ENCODE results near the gene C1GALT1.
"Not testable (repeated sequence)": the region's sequence is repeated elsewhere in the genome, so short reads cannot be mapped to it uniquely, and the experiment has no call there.

Gene C1GALT1

DNA sequence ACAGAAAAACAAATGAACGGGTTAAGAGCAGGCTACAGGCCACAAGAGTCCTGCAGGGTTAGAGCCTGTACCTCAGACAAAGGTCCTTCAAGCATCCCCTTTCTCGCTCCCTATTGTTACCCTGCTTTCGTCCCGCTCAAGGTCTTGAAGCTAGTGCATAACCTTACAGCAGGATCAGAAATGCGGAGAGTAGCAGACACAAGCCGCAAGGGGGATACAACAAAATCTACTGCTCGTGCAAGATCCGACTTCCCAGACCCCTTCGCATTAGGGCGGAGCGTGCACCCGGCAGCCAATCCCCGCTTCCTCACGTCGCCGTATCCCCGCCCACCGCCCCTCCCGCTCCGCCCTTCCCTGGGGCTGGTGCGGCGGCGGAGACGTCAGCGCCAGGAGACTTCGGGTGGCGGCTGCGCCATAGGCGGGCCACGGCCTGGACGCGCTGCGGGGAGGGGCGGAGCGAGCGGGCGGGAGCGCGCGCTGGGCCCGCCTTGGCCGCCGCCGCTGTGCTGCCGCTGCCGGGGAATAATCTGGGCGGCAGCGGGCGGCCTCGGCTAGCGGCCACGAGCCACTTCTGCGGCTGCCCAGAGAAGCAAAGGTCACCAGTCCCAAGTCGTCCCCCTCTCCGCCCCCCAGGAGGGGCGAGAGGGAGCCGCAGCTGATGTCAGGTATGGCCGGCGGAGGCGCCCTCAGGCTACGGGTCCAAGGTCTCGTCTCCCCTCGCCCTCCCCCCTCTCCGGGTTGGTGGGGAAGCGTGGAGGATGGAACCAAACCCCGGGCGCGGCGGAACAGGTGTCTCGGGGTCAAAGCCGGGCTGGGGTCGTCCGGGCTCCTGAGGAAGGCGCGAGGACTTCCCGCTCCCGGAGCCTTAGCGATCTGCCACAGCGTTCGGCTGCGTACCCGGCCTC is at the start of gene C1GALT1:
Gene C1GALT1 (plus strand): TSS at position 389 of the 905 bp plus-strand sequence. CDS start 51,776 bp downstream, outside the sequence.
- DNase-seq (ENCODE audit: low read depth, low spot score), result peak; percentile 92

DNA sequence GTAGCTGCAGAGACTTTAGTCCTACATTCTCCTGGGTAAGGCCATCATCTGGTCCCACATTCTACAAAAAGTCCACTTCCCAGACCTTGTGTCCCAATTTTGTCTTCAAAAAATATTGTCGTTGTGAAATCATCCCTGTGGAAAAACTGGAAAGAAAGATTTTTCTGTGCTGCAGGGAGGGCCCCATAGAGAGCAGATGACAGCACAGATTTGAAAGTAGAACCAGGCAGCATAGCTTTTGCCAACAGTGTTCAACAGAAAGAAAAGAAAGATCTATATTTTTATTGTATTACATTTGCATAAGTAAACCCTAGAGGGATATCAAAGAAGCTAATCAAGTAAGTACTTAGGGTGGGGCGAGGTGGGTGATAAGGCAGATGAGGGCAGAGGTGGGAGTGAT is 48.3 kb upstream of the C1GALT1 start:
- DNase-seq (ENCODE audit: low read depth, low spot score), result no peak

DNA sequence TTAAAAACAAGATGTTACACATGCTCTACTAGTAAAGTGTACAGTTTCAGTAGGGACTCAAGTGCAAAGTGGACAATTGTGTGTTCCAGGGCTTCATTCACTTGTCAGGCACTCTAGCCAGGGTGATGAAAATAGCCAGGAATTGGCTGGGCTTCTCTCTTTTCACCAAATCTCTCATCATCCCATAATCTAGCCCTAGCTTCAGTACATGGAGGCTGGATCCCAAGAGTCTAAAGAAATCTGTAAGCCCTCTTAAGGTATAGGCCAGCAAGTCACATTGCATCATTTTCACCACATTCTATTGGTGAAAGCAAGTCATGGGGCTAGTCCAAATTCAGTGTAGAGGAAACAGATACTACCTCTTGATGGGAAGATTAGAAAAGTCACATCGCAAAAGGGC is 47.3 kb upstream of the C1GALT1 start:
- DNase-seq (ENCODE audit: low read depth, low spot score), result no peak

DNA sequence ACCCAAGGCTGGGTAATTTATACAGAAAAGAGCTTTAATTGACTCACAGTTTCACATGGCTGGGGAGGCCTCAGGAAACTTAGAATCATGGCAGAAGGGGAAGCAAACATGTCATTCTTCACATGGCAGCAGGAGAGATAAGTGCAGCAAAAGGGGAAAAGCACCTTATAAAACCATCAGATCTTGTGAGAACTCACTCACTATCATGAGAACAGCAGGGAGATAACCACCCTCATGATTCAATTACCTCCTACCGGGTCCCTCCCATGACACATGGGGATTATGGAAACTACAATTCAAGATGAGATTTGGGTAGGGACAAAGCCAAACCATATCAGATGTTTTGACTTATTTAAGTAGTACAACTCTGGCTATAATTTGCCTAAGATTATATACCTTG is 46.4 kb upstream of the C1GALT1 start:
- DNase-seq (ENCODE audit: low read depth, low spot score), result not testable (repeated sequence)

DNA sequence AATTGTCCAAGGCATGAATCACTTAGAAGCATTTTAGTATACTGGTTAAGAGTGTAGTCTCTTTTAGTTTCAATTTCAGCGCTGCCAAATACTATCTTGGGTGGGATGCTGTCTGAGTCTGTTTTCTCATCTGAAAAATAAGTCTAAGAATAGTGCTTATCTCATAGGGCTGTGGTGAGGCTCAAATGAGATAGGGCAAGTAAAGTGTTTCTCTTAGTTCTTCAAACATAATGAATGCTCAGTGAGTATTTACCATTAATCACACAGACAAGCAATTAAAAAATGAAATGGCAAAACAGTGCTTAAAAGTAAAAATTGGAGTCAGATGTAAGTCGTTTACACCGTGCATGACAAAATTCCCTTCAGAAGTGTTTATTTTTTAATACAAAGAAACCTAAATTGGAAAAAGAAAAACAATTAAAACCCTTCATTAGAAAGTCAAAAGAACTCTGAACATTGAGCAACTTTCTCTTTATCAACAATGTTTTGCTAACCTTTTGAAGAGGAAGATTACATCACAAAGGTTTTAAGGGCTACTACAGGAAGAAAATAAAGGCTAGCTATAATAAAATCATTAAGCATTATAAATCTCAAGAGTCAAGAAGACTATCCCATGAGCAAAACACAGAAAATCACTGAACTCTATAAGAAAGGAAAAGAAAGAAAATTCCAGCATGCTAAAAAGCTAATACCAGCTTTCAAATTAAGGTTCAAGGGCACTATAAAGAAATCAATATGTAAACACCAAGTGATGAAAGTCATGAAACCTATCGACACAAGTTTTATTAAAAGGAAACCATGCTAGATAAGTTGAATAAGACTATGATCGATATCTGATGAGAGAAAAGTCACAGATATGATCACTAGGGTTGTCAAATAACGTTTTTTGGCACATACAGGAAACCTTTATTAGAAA is 45.6 kb upstream of the C1GALT1 start:
- no peak for DNase-seq (ENCODE audit: low read depth, low spot score)

DNA sequence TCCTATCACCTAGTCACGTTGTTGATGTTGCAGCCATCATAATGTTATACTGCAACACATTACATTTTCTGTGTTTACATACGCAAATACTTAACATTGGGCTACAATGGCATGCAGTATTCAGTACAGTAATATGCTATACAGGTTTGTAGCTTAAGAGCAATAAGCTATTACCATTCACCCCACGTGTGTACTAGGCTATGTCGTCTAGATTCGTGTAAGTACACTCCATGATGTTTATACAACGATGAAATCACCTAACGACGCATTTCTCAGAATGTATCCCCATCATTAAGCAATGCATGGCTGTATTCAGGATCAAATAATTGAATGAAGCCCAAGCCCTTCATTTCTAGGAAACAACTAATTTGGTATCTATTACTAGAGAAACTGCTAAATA is 43.4 kb upstream of the C1GALT1 start:
- no peak for DNase-seq (ENCODE audit: low read depth, low spot score)

DNA sequence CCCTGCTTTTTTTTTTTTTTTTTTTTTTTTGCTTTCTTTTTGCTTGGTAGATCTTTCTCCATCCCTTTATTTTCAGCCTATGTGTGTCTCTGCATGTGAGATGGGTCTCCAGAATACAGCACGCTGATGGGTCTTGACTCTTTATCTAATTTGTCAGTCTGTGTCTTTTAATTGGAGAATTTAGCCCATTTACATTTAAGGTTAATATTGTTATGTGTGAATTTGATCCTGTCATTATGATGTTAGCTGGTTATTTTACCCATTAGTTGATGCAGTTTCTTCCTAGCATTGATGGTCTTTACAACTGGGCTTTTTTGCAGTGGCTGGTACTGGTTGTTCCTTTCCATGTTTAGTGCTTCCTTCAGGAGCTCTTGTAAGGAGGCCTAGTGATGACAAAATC is 38.9 kb upstream of the C1GALT1 start:
- DNase-seq (ENCODE audit: low read depth, low spot score), result not testable (repeated sequence)

DNA sequence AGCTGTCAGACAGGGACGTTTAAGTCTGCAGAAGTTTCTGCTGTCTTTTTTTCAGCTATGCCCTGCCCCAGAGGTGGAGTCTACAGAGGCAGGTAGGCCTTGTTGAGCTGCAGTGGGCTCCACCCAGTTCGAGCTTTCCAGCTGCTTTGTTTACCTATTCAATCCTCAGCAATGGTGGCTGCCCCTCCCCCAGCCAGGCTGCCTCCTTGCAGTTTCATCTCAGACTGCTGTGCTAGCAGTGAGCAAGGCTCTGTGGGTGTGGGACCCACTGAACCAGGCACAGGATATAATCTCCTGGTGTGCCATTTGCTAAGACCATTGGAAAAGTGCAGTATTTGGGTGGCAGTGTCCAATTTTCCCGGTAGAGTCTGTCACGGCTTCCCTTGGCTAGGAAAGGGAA is 37.2 kb upstream of the C1GALT1 start:
- DNase-seq (ENCODE audit: low read depth, low spot score), result not testable (repeated sequence)

DNA sequence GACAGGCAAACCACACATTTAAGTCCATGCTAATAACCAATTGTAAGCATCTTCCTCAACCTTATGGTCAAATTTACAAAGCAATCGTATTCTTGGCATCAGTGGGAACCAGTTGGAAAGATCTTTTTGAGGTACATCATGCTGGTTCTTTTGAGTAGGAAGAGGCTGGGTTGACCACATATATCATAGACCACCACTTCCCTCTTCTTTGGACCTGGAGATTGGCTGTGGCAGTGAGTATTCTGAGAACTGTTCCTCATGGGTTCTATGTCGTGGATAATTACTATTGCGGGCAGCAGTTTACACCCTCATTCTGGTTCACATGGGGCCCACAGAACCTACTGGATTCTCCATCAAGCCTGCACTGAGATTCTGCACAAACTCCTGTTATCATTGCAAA is 35.5 kb upstream of the C1GALT1 start:
- DNase-seq (ENCODE audit: low read depth, low spot score), result no peak

DNA sequence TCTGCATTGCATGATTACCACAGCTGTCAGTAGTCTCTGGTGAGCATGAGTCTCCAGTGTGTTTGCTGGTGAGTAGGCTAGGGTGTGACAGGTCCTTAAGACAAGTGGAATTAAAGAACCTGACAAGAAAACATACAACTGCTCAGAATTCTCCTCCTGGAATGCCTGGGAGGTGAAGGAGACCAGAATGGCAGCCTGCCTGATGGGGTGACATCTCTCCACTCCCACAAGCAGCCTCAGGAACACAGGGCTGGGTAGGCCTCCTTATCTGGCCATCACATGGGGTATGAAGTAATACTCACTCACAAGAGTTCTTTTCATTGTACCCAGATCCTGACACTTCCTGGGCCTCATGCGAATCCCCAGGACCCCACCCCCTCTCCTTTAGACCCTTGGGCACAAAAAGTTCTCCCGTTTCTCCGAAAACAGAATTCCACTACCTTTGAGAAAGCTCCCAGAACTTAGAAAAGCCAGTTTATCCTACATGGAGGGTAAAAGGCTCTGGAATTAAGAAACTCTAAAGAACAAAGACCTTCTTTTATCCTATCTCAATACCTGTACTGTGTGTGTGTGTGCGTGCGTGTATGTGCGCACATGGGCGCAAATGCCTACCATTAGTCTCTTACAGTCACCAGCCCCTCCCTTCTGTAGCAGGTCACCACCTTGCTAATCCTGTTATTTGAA is 33.4 kb upstream of the C1GALT1 start:
- no peak for DNase-seq (ENCODE audit: low read depth, low spot score)

DNA sequence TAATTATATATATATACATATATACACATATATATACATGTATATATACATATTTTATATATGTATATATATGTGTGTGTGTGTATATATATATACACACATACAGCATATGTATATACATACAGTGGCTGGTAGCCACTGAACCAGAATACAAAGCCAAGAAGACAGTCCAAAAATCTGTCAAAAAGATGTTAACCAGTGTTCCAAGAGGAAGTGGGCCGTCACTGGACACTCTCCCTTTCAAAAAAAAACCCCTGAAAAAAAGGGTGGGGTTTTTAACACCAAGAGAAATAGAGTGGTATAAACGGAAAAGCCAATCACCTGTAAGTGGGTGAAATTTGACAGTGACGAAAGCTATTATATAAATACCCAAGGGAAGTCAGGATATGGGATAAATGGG is 31.1 kb upstream of the C1GALT1 start:
- DNase-seq (ENCODE audit: low read depth, low spot score), result no peak

DNA sequence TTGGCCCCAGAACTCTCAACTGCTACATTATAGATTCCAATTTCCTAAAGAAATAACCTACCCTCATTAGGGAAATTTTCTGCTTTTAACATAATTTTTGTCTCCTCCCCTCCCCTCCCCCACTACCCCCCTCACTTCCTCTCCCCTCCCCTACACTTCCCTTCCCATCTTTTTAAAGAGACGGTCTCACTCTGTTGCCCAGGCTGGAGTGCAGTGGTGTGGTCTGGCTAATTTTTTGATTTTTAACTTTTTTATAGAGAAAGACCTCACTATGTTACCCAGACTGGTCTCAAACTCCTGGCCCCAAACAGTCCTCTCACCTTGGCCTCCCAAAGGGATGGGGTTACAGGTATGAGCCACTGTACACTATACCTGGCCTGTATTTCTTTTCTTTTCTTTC is 30.5 kb upstream of the C1GALT1 start:
- no peak for DNase-seq (ENCODE audit: low read depth, low spot score)

DNA sequence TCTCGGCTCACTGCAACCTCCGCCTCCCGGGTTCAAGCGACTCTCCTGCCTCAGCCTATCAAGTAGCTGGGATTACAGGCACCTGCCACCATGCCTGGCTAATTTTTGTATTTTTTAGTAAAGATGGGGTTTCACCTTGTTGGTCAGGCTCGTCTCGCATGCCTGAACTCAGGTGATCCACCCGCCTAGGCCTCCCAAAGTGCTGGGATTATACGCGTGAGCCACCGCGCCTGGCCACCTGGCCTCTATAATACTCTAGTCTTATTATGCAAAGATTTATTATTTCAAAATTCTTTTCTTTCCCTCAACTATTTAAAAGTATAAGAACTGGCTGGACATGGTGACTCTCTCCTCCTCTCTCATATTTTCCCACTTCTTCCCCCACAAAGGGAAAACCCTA is 30.0 kb upstream of the C1GALT1 start:
- no peak for DNase-seq (ENCODE audit: low read depth, low spot score)

DNA sequence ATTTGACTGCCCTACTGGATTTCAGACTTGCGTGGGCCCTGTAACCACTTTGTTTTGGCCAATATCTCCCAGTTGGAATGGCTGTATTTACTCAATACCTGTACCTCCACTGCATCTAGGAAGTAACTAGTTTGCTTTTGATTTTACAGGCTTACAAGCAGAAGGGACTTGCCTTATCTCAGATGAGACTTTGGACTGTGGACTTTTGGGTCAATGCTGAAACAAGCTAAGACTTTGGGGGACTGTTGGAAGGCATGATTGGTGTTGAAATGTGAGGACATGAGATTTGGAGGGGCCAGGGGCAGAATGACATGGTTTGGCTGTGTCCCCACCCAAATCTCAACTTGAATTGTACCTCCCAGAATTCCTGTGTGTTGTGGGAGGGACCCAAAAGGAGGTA is 28.0 kb upstream of the C1GALT1 start:
- not testable (repeated sequence) for DNase-seq (ENCODE audit: low read depth, low spot score)

DNA sequence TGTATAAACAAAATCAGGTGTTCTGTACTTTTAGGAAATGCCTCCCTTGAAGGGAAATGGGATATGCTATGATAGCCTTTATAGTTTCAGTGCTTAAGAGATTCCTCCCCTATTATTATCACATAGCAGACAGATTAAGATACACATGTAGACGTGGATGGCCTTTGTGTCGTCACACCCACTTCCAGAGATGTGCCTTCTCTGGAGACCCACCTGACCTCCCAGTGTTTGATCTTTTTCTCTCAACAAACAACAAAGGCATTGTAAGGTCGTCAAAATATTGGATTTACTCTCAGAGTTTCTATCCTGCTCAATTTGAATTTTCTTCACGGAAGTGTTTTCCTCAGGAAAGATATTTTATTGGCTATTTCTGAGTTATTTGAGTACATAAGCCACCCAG is 25.7 kb upstream of the C1GALT1 start:
- no peak for DNase-seq (ENCODE audit: low read depth, low spot score)

DNA sequence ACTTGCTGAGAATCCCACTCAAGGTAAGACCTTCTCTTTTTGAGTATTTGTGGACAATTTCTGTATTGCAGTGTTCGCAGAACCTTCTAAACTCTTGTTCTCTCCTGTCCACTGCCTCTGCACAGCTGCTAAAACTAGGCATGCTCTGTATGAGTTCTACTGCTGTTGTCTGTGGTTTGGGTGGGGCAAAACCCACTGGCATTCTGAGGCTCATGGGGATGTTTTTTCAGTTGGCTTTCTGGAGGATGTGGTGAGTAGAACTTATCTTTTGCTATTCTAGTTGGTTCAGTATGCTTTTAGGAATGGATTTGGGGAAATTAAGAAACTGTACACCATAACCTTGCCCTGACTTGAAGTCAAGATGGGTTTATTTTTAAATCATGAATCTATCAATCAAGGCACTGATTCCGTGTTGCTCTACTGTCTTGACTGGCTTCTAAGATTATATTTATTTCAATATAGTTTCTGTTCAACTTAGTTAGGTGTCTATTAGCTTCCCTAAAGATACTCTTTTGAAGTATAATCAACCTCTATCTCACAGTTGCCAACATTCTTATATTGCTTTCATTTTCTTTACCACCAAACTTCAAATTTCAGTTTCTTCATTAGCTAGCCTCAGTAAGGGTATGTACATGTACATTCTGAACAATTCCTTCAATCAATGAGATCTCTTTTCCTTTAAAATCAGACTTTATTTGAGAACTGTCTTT is 25.0 kb upstream of the C1GALT1 start:
- no peak for DNase-seq (ENCODE audit: low read depth, low spot score)

DNA sequence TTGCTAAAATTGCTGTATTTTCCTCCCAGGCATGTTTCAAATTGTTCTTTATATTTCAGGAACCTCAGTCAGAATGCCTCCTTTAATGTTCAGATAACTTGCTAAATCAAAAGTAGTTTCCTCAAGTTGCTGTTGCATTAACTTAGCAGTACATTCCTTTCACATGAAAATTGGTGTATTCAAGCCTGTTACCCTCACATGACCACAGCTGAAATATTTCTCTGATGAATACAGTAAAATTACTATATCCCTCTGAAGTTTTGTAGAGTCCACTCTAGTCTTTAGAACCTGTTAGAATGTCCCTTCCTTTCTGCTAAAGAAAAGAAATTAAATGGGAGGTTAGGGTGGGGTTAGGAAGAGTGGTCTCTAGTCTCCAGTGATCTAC is 24.5 kb upstream of the C1GALT1 start:
- DNase-seq (ENCODE audit: low read depth, low spot score), result no peak

DNA sequence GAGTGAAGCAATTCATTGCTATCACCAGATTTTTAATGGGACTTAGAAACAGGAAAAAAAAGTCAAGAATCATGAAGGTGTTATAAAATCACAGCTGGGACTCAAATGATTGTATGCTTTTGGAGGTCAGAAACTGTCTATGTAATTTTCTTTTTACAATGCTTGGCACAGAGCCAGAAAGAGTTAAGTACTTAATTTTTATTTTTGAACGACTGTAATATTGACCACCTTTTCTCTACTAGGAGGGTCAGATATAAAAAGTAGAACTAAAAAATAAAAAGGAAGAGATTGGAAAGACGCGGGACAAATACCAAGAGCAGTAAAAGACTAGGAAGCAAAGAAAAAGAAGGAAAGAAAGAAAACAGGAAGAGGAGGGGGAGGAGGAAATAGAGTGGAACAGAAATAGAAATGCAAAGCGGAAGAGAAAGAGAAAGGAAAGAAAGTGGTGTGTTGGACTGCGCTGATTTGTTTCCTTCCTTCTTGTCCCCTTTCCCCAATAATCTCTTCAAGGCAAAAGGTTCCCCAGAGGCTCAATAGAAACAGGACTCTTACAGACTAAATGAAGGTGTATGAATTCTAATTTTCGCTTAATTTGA is 23.2 kb upstream of the C1GALT1 start:
- DNase-seq (ENCODE audit: low read depth, low spot score), result no peak

DNA sequence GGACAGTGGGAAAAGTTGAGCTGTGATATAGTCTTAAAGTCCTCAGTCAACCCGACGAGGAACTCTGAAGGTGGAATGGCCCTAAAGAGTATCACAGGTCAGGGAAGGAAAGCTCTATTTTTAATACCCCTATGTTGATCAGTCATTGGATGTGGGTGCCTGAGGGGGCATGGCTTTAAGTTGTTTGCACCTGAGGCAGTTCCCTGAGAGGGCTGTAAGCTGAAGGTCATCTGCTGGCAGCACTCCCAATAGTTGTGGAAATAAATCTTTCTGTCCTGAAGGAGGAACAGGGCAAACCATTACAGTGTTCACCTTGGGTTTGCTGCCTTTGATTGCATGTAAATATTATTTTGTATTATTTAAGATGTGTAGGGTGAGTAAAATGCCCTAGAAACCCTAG is 17.8 kb upstream of the C1GALT1 start:
- DNase-seq (ENCODE audit: low read depth, low spot score), result no peak

DNA sequence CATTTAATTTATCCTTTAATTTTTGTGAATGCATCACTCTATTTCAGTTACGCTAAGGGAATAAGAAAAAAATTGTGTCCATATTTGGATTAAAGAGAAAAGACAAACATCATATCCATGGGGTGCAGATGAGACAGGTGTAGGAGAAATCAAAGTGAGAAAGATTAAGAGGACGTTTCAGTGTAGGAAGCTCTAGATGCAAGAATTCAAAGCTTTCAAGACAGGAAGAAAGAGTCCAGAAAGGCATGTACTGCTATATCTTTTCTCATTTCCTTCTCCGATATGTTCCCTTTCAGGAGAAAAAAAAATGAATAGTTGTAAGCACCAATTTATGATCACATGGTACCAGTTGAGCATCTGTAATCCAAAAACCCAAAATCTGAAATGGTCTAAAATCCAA is 17.0 kb upstream of the C1GALT1 start:
- no peak for DNase-seq (ENCODE audit: low read depth, low spot score)

DNA sequence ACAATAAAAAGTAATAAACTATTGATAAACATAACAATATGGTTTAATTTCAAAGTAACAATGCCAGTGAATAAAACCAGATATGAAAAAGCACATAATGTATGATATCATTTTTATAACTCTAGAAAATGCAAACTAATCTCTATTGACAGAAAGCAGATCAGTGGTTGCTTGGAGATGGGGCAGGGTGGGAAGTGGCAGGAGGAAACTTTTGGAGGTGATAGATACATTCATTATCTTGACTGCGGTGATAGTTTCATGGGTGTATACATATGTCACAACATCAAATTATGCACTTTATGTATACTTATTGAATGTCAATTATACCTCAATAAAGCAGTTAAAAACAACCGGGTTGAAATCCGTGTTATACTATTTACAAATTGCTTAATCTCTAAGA is 16.0 kb upstream of the C1GALT1 start:
- no peak for DNase-seq (ENCODE audit: low read depth, low spot score)

Data from iPS DF 19.7 (cell line).